Activated CD4-positive, alpha-beta T cell treated with anti-CD3 and anti-CD28 coated beads, Interleukin-2, amount 50 U/mL, for 16 hours (primary cell): Measurements from ENCODE around the gene CLEC2L.

Source experiments
- DNase-seq: peaks from one replicate; pipeline ENCODE4 v3.0.0-alpha.2; 2020

The CLEC2L gene

GRCh38 chr7:139580435-139580834, 57.0 kb downstream of the CLEC2L start:
- DNase-seq, result no peak

- no peak for DNase-seq
Observed at GRCh38 chr7:139582130-139582650, 58.7 kb downstream of the CLEC2L start.

GRCh38 chr7:139582671-139583155, 59.2 kb downstream of the CLEC2L start:
- no peak for DNase-seq

GRCh38 chr7:139583826-139584553, 60.5 kb downstream of the CLEC2L start:
- DNase-seq, result no peak

- no peak for DNase-seq
Observed at GRCh38 chr7:139585042-139585441, 61.6 kb downstream of the CLEC2L start.

- DNase-seq, result no peak
Observed at GRCh38 chr7:139586286-139586685, 62.8 kb downstream of the CLEC2L start.

GRCh38 chr7:139587535-139587934, 64.0 kb downstream of the CLEC2L start:
- DNase-seq, result no peak

GRCh38 chr7:139588632-139589031, 65.1 kb downstream of the CLEC2L start:
- no peak for DNase-seq

GRCh38 chr7:139589474-139589873, 66.0 kb downstream of the CLEC2L start:
- no peak for DNase-seq

- DNase-seq, result no peak
Observed at GRCh38 chr7:139591550-139592195, 68.2 kb downstream of the CLEC2L start.

- DNase-seq, result no peak
Observed at GRCh38 chr7:139592801-139593461, 69.4 kb downstream of the CLEC2L start.

- DNase-seq, result no peak
Observed at GRCh38 chr7:139594090-139594489, 70.6 kb downstream of the CLEC2L start.
